ENCODE data around the gene CHST8. TPM values are rescaled to one million over a fixed set of nuclear protein-coding genes. Genes with fewer than 3 reads are reported as not detected.
"Not testable (repeated sequence)": the region's sequence is repeated elsewhere in the genome, so short reads cannot be mapped to it uniquely, and the experiment has no call there.

Gene CHST8
- total RNA-seq, 1 donor, result 0.84 TPM

GRCh38 chr19:33647146-33647545 lies 25.4 kb downstream of the CHST8 start:
- H3K27me3 ChIP-seq (ENCODE audit: insufficient read depth, low read length), result no peaks in the 10 kb centered on the region
- no peaks in the 10 kb centered on the region for H3K4me1 ChIP-seq (ENCODE audit: insufficient read depth, low read length)
- no peak overlapping the region for H3K4me3 ChIP-seq (ENCODE audit: low read length)
- no peaks in the 10 kb centered on the region for H3K9me3 ChIP-seq (ENCODE audit: low read depth, low read length)

GRCh38 chr19:33649627-33650305 lies 28.0 kb downstream of the CHST8 start:
- no peaks in the 10 kb centered on the region for H3K9me3 ChIP-seq (ENCODE audit: low read depth, low read length)
- H3K4me3 ChIP-seq (ENCODE audit: low read length), result no peak overlapping the region
- H3K27me3 ChIP-seq (ENCODE audit: insufficient read depth, low read length), result no peaks in the 10 kb centered on the region
- H3K4me1 ChIP-seq (ENCODE audit: insufficient read depth, low read length), result no peaks in the 10 kb centered on the region

- Histone ChIP-seq H3K9me3 (ENCODE audit: low read depth, low read length) (no peaks in the 10 kb centered on the region), H3K4me1 (ENCODE audit: insufficient read depth, low read length) (no peaks in the 10 kb centered on the region), H3K27me3 (ENCODE audit: insufficient read depth, low read length) (no peaks in the 10 kb centered on the region), H3K4me3 (ENCODE audit: low read length) (no peak overlapping the region)
Observed at GRCh38 chr19:33653684-33654083, 31.9 kb downstream of the CHST8 start.

GRCh38 chr19:33654840-33655508 lies 33.2 kb downstream of the CHST8 start:
- Histone ChIP-seq H3K4me1 (ENCODE audit: insufficient read depth, low read length) (no peaks in the 10 kb centered on the region), H3K27me3 (ENCODE audit: insufficient read depth, low read length) (no peaks in the 10 kb centered on the region), H3K9me3 (ENCODE audit: low read depth, low read length) (no peaks in the 10 kb centered on the region), H3K4me3 (ENCODE audit: low read length) (no peak overlapping the region)

GRCh38 chr19:33659835-33660234 lies 38.1 kb downstream of the CHST8 start:
- no peak overlapping the region for H3K4me3 ChIP-seq (ENCODE audit: low read length)
- H3K27me3 ChIP-seq (ENCODE audit: insufficient read depth, low read length), result no peaks in the 10 kb centered on the region
- H3K9me3 ChIP-seq (ENCODE audit: low read depth, low read length), result no peaks in the 10 kb centered on the region
- no peaks in the 10 kb centered on the region for H3K4me1 ChIP-seq (ENCODE audit: insufficient read depth, low read length)

- H3K4me3 ChIP-seq (ENCODE audit: low read length), result no peak overlapping the region
- no peaks in the 10 kb centered on the region for H3K27me3 ChIP-seq (ENCODE audit: insufficient read depth, low read length)
- H3K9me3 ChIP-seq (ENCODE audit: low read depth, low read length), result no peaks in the 10 kb centered on the region
- no peaks in the 10 kb centered on the region for H3K4me1 ChIP-seq (ENCODE audit: insufficient read depth, low read length)
Observed at GRCh38 chr19:33660410-33661124, 38.8 kb downstream of the CHST8 start.

GRCh38 chr19:33661336-33661735 lies 39.6 kb downstream of the CHST8 start:
- H3K9me3 ChIP-seq (ENCODE audit: low read depth, low read length), result no peaks in the 10 kb centered on the region
- H3K4me3 ChIP-seq (ENCODE audit: low read length), result no peak overlapping the region
- no peaks in the 10 kb centered on the region for H3K4me1 ChIP-seq (ENCODE audit: insufficient read depth, low read length)
- H3K27me3 ChIP-seq (ENCODE audit: insufficient read depth, low read length), result no peaks in the 10 kb centered on the region

GRCh38 chr19:33662391-33663092 lies 40.8 kb downstream of the CHST8 start:
- H3K27me3 ChIP-seq (ENCODE audit: insufficient read depth, low read length), result no peaks in the 10 kb centered on the region
- no peaks in the 10 kb centered on the region for H3K9me3 ChIP-seq (ENCODE audit: low read depth, low read length)
- H3K4me1 ChIP-seq (ENCODE audit: insufficient read depth, low read length), result no peaks in the 10 kb centered on the region
- H3K4me3 ChIP-seq (ENCODE audit: low read length), result no peak overlapping the region

- not testable (repeated sequence) for H3K4me1 ChIP-seq (ENCODE audit: insufficient read depth, low read length); H3K4me3 ChIP-seq (ENCODE audit: low read length); H3K9me3 ChIP-seq (ENCODE audit: low read depth, low read length); H3K27me3 ChIP-seq (ENCODE audit: insufficient read depth, low read length)
Observed at GRCh38 chr19:33663316-33663715, 41.6 kb downstream of the CHST8 start.

- Histone ChIP-seq H3K27me3 (ENCODE audit: insufficient read depth, low read length) (no peaks in the 10 kb centered on the region), H3K4me1 (ENCODE audit: insufficient read depth, low read length) (no peaks in the 10 kb centered on the region), H3K9me3 (ENCODE audit: low read depth, low read length) (no peaks in the 10 kb centered on the region), H3K4me3 (ENCODE audit: low read length) (no peak overlapping the region)
Observed at GRCh38 chr19:33664744-33665143, 43.0 kb downstream of the CHST8 start.

GRCh38 chr19:33665776-33666595 lies 44.2 kb downstream of the CHST8 start:
- Histone ChIP-seq H3K4me1 (ENCODE audit: insufficient read depth, low read length) (no peaks in the 10 kb centered on the region), H3K9me3 (ENCODE audit: low read depth, low read length) (no peaks in the 10 kb centered on the region), H3K4me3 (ENCODE audit: low read length) (no peak overlapping the region), H3K27me3 (ENCODE audit: insufficient read depth, low read length) (no peaks in the 10 kb centered on the region)

- Histone ChIP-seq H3K4me1 (ENCODE audit: insufficient read depth, low read length) (no peaks in the 10 kb centered on the region), H3K27me3 (ENCODE audit: insufficient read depth, low read length) (no peaks in the 10 kb centered on the region), H3K9me3 (ENCODE audit: low read depth, low read length) (no peaks in the 10 kb centered on the region), H3K4me3 (ENCODE audit: low read length) (no peak overlapping the region)
Observed at GRCh38 chr19:33667141-33667650, 45.4 kb downstream of the CHST8 start.

- Histone ChIP-seq H3K4me1 (ENCODE audit: insufficient read depth, low read length) (no peaks in the 10 kb centered on the region), H3K27me3 (ENCODE audit: insufficient read depth, low read length) (no peaks in the 10 kb centered on the region), H3K4me3 (ENCODE audit: low read length) (no peak overlapping the region), H3K9me3 (ENCODE audit: low read depth, low read length) (no peaks in the 10 kb centered on the region)
Observed at GRCh38 chr19:33667881-33668280, 46.1 kb downstream of the CHST8 start.

- no peaks in the 10 kb centered on the region for H3K9me3 ChIP-seq (ENCODE audit: low read depth, low read length)
- H3K4me1 ChIP-seq (ENCODE audit: insufficient read depth, low read length), result no peaks in the 10 kb centered on the region
- no peaks in the 10 kb centered on the region for H3K27me3 ChIP-seq (ENCODE audit: insufficient read depth, low read length)
- H3K4me3 ChIP-seq (ENCODE audit: low read length), result no peak overlapping the region
Observed at GRCh38 chr19:33668968-33669367, 47.2 kb downstream of the CHST8 start.

Measured in mononuclear cell (primary cell).